HFFc6 (cell line): Measurements from ENCODE around the gene KCNMA1. TPM values are rescaled to one million over a fixed set of nuclear protein-coding genes. Genes with fewer than 3 reads are reported as not detected.

Source experiments
- DNase-seq: peaks from one replicate; pipeline ENCODE4 v3.0.0-alpha.2; 2018
- H3K27ac Mint-ChIP-seq: 2 replicates; pipeline ENCODE4 v1.8.0; 2020; ENCODE audit warnings: mild to moderate bottlenecking, mixed read lengths
- H3K27me3 Mint-ChIP-seq: 2 replicates; pipeline ENCODE4 v1.8.0; 2021; ENCODE audit warnings: mild to moderate bottlenecking, moderate library complexity, mixed read lengths; ENCODE audit not compliant: insufficient read depth
- H3K36me3 Mint-ChIP-seq: 2 replicates; pipeline ENCODE4 v1.8.0; 2021; ENCODE audit warnings: low read depth, mixed read lengths
- H3K4me1 Mint-ChIP-seq: 2 replicates; pipeline ENCODE4 v1.8.0; 2020; ENCODE audit warnings: low read depth, mixed read lengths
- H3K4me3 Mint-ChIP-seq: 2 replicates; pipeline ENCODE4 v1.8.0; 2020; ENCODE audit warnings: mild to moderate bottlenecking, moderate library complexity, mixed read lengths
- H3K9me3 Mint-ChIP-seq: 2 replicates; pipeline ENCODE4 v1.8.0; 2020; ENCODE audit warnings: mild to moderate bottlenecking, mixed read lengths
- total RNA-seq, 6 experiments: library from RNA; stranded (reverse); fragmentation: NEBNext Ultra II Directional; extraction: Animal tissue kit (Norgen Biotek cat#: 25700); gene quantifications; 2 replicates in 1 of 6; 3 replicates in 5 of 6; pipeline ENCODE4 v1.2.3, GENCODE V29; 2021
- TF ChIP-seq, protein P1 (sequence below): fragments of 200-600 bp; sonication (generic); IDR thresholded peaks from 2 replicates; pipeline ENCODE4 v1.5.0; 2021; ENCODE audit warnings: antibody characterized with exemption, mild to moderate bottlenecking

KCNMA1 gene
- total RNA-seq, 6 experiments from 2014 or later: 87.1 to 191 (median 93.5) TPM

- Mint-ChIP-seq H3K4me3 (no peak overlapping the region; the same call in 1 of the 2 replicates), H3K36me3 (peaks cover 15% of the 10 kb centered on the region), H3K27ac (peak overlapping the region; percentile 92), H3K4me1 (peaks cover 93% of the 10 kb centered on the region), H3K27me3 (peaks cover 3% of the 10 kb centered on the region; the same call in 1 of the 2 replicates), H3K9me3 (no peaks in the 10 kb centered on the region; the same call in 1 of the 2 replicates)
- DNase-seq: no peak
- TF ChIP-seq, protein P1, sequence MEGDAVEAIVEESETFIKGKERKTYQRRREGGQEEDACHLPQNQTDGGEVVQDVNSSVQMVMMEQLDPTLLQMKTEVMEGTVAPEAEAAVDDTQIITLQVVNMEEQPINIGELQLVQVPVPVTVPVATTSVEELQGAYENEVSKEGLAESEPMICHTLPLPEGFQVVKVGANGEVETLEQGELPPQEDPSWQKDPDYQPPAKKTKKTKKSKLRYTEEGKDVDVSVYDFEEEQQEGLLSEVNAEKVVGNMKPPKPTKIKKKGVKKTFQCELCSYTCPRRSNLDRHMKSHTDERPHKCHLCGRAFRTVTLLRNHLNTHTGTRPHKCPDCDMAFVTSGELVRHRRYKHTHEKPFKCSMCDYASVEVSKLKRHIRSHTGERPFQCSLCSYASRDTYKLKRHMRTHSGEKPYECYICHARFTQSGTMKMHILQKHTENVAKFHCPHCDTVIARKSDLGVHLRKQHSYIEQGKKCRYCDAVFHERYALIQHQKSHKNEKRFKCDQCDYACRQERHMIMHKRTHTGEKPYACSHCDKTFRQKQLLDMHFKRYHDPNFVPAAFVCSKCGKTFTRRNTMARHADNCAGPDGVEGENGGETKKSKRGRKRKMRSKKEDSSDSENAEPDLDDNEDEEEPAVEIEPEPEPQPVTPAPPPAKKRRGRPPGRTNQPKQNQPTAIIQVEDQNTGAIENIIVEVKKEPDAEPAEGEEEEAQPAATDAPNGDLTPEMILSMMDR: no peak
These were observed 348.5 kb downstream of the KCNMA1 start for GRCh38 chr10:77289027-77289501.

GRCh38 chr10:77287647-77288120, 349.9 kb downstream of the KCNMA1 start:
- H3K27me3 Mint-ChIP-seq: peaks cover 3% of the 10 kb centered on the region; the same call in 1 of the 2 replicates
- peaks cover 90% of the 10 kb centered on the region for H3K4me1 Mint-ChIP-seq
- TF ChIP-seq, protein P1: no peak
- no peak for DNase-seq
- H3K27ac Mint-ChIP-seq: peak overlapping the region; percentile 41; the same call in 1 of the 2 replicates
- H3K36me3 Mint-ChIP-seq: peaks cover 21% of the 10 kb centered on the region
- H3K9me3 Mint-ChIP-seq: no peaks in the 10 kb centered on the region; the same call in 1 of the 2 replicates
- no peak overlapping the region for H3K4me3 Mint-ChIP-seq

GRCh38 chr10:77286531-77287508, 350.8 kb downstream of the KCNMA1 start:
- Mint-ChIP-seq H3K9me3 (no peaks in the 10 kb centered on the region), H3K27ac (no peak overlapping the region), H3K4me1 (peaks cover 89% of the 10 kb centered on the region), H3K36me3 (peaks cover 20% of the 10 kb centered on the region), H3K27me3 (peaks cover 3% of the 10 kb centered on the region; the same call in 1 of the 2 replicates), H3K4me3 (no peak overlapping the region)
- TF ChIP-seq, protein P1: no peak
- no peak for DNase-seq

GRCh38 chr10:77285529-77286182, 352.0 kb downstream of the KCNMA1 start:
- Mint-ChIP-seq H3K36me3 (peaks cover 29% of the 10 kb centered on the region), H3K27ac (no peak overlapping the region; the same call in 1 of the 2 replicates), H3K4me3 (no peak overlapping the region), H3K9me3 (peaks cover under 1% of the 10 kb centered on the region), H3K4me1 (peaks cover 86% of the 10 kb centered on the region), H3K27me3 (peaks cover 3% of the 10 kb centered on the region; the same call in 1 of the 2 replicates)
- no peak for DNase-seq
- TF ChIP-seq, protein P1: no peak

DNA sequence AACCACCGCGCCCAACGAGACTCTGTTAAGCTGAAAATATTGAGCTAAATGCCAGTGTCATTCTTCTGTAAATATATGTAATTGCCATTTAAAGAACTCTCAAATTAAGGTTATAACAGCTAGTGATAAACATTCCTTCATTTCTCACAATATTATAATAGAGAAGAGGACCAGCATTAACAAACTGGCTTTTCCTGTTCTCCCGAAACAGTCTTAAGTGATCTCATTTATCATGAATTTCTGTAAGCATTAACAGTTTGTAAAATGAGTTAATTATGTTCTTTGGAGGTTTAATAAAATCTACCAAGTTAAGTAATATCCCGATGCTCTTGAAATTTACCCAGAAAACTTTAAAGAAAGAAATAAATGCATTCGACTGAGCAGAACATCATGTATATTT, 352.8 kb downstream of the KCNMA1 start:
- H3K27ac Mint-ChIP-seq: no peak overlapping the region
- peaks cover 9% of the 10 kb centered on the region for H3K9me3 Mint-ChIP-seq
- peaks cover 38% of the 10 kb centered on the region for H3K36me3 Mint-ChIP-seq
- peaks cover 3% of the 10 kb centered on the region; the same call in 1 of the 2 replicates for H3K27me3 Mint-ChIP-seq
- no peak for DNase-seq
- TF ChIP-seq, protein P1: no peak
- H3K4me3 Mint-ChIP-seq: no peak overlapping the region
- H3K4me1 Mint-ChIP-seq: peaks cover 77% of the 10 kb centered on the region
